ENCODE results near the gene SPDYE6. TPM values are rescaled to one million over a fixed set of nuclear protein-coding genes. Genes with fewer than 3 reads are reported as not detected.
A peak's percentile ranks its signal among the peaks of the same experiment; 100 is the strongest.
"Not testable (repeated sequence)": the region's sequence is repeated elsewhere in the genome, so short reads cannot be mapped to it uniquely, and the experiment has no call there.

Gene SPDYE6
- total RNA-seq, 2 donors from 2014 or later: not detected

- intact Hi-C loops (cut with DNase I): no loop called here
- no peak for DNase-seq (ENCODE audit: low spot score)
Observed at GRCh38 chr7:102320601-102321350, 35.5 kb downstream of the SPDYE6 start.

GRCh38 chr7:102320181-102320580 lies 36.1 kb downstream of the SPDYE6 start:
- no peak for DNase-seq (ENCODE audit: low spot score)
- intact Hi-C loops (cut with DNase I): no loop called here

GRCh38 chr7:102319671-102320070 lies 36.6 kb downstream of the SPDYE6 start:
- intact Hi-C loops (cut with DNase I): no loop called here
- no peak for DNase-seq (ENCODE audit: low spot score)

- peak; percentile 72 for DNase-seq (ENCODE audit: low spot score)
- intact Hi-C loops (cut with DNase I): no loop called here
Observed at GRCh38 chr7:102318482-102318971, 37.7 kb downstream of the SPDYE6 start.

- intact Hi-C loops (cut with DNase I): no loop called here
- peak; percentile 77 for DNase-seq (ENCODE audit: low spot score)
Observed at GRCh38 chr7:102317231-102318059, 38.8 kb downstream of the SPDYE6 start.

- DNase-seq (ENCODE audit: low spot score): peak; percentile 67
- intact Hi-C loops (cut with DNase I): loop anchor here in 1 of 2 donors (2.0 to 5.0 kb wide), 2 partner anchors 55 to 882 kb away; no protein-coding TSS in a partner anchor
Observed at GRCh38 chr7:102313997-102314780, 42.1 kb downstream of the SPDYE6 start.

- DNase-seq (ENCODE audit: low spot score): no peak
- intact Hi-C loops (cut with DNase I): loop anchor here in 1 of 2 donors (2.0 to 5.0 kb wide), 2 partner anchors 54 to 880 kb away; no protein-coding TSS in a partner anchor
Observed at GRCh38 chr7:102312317-102312716, 43.9 kb downstream of the SPDYE6 start.

- DNase-seq (ENCODE audit: low spot score): no peak
- intact Hi-C loops (cut with DNase I): loop anchor here in 1 of 2 donors (5.0 kb wide), 1 partner anchor 878 kb away; no protein-coding TSS in a partner anchor
Observed at GRCh38 chr7:102310414-102310815, 45.8 kb downstream of the SPDYE6 start.

GRCh38 chr7:102306916-102307677 lies 49.1 kb downstream of the SPDYE6 start:
- intact Hi-C loops (cut with DNase I): no loop called here
- no peak for DNase-seq (ENCODE audit: low spot score)

GRCh38 chr7:102305414-102306268 lies 50.6 kb downstream of the SPDYE6 start:
- intact Hi-C loops (cut with DNase I): no loop called here
- no peak for DNase-seq (ENCODE audit: low spot score)

- intact Hi-C loops (cut with DNase I): no loop called here
- DNase-seq (ENCODE audit: low spot score): no peak
Observed at GRCh38 chr7:102304668-102305067, 51.6 kb downstream of the SPDYE6 start.

- no peak for DNase-seq (ENCODE audit: low spot score)
- intact Hi-C loops (cut with DNase I): no loop called here
Observed at GRCh38 chr7:102303669-102304422, 52.4 kb downstream of the SPDYE6 start.

- DNase-seq (ENCODE audit: low spot score): no peak
- intact Hi-C loops (cut with DNase I): no loop called here
Observed at GRCh38 chr7:102302025-102302424, 54.2 kb downstream of the SPDYE6 start.

- DNase-seq (ENCODE audit: low spot score); intact Hi-C loops (cut with DNase I): not testable (repeated sequence)
Observed at GRCh38 chr7:102301367-102301766, 54.9 kb downstream of the SPDYE6 start.

- intact Hi-C loops (cut with DNase I): no loop called here
- no peak for DNase-seq (ENCODE audit: low spot score)
Observed at GRCh38 chr7:102300643-102301221, 55.5 kb downstream of the SPDYE6 start.

GRCh38 chr7:102297487-102298218 lies 58.6 kb downstream of the SPDYE6 start:
- DNase-seq (ENCODE audit: low spot score): no peak
- intact Hi-C loops (cut with DNase I): no loop called here

All from posterior vena cava (tissue), 2 donors.